H9 (cell line): ENCODE measurements around the gene KRTAP1-4. TPM values are rescaled to one million over a fixed set of nuclear protein-coding genes. Genes with fewer than 3 reads are reported as not detected.

Source experiments
- DNase-seq: peaks from one replicate; pipeline ENCODE4 v3.0.0-alpha.2; 2017
- H2AFZ ChIP-seq: one replicate; pipeline ENCODE4 v1.6.1; 2013; ENCODE audit warnings: mild to moderate bottlenecking, low read length, control low read depth, moderate library complexity
- H2AK5ac ChIP-seq: 2 replicates; pipeline ENCODE4 v1.6.1; 2013; ENCODE audit warnings: low read length, control low read depth, mixed read lengths; ENCODE audit not compliant: insufficient read length
- H2BK120ac ChIP-seq: one replicate; pipeline ENCODE4 v1.6.1; 2013; ENCODE audit warnings: low read depth, mild to moderate bottlenecking, low read length, control low read depth, inconsistent platforms; ENCODE audit not compliant: poor library complexity, severe bottlenecking
- H2BK12ac ChIP-seq: 2 replicates; pipeline ENCODE4 v1.6.1; 2013; ENCODE audit warnings: low read length, control low read depth, mixed read lengths, low read depth; ENCODE audit not compliant: insufficient read length
- H2BK15ac ChIP-seq: 2 replicates; pipeline ENCODE4 v1.6.1; 2013; ENCODE audit warnings: low read depth, low read length, control low read depth
- H2BK20ac ChIP-seq: one replicate; pipeline ENCODE4 v1.6.1; 2013; ENCODE audit warnings: low read depth, mild to moderate bottlenecking, low read length, control low read depth, inconsistent platforms; ENCODE audit not compliant: poor library complexity, severe bottlenecking
- H2BK5ac ChIP-seq: 2 replicates; pipeline ENCODE4 v1.6.1; 2013; ENCODE audit warnings: low read length, control low read depth, mixed read lengths; ENCODE audit not compliant: insufficient read length
- H3K14ac ChIP-seq: 2 replicates; pipeline ENCODE4 v1.6.1; 2013; ENCODE audit warnings: low read length, control low read depth; ENCODE audit not compliant: insufficient read depth
- H3K18ac ChIP-seq: 2 replicates; pipeline ENCODE4 v1.6.1; 2013; ENCODE audit warnings: low read depth, mild to moderate bottlenecking, mixed read lengths, low read length, control low read depth; ENCODE audit not compliant: insufficient read length
- H3K23ac ChIP-seq: 2 replicates; pipeline ENCODE4 v1.6.1; 2013; ENCODE audit warnings: low read length, control low read depth, mixed read lengths, low read depth; ENCODE audit not compliant: insufficient read length
- H3K23me2 ChIP-seq: 2 replicates; pipeline ENCODE4 v1.6.1; 2013; ENCODE audit warnings: low read depth, mild to moderate bottlenecking, mixed read lengths, low read length, control low read depth; ENCODE audit not compliant: insufficient read length, poor library complexity, severe bottlenecking
- H3K27ac ChIP-seq: 2 replicates; pipeline ENCODE4 v1.5.1; 2013; ENCODE audit warnings: low read length, control low read depth, mixed read lengths, low read depth; ENCODE audit not compliant: insufficient read length
- H3K27me3 ChIP-seq: 2 replicates; pipeline ENCODE4 v1.6.1; 2013; ENCODE audit warnings: low read length, control low read depth, inconsistent platforms; ENCODE audit not compliant: insufficient read depth
- H3K4ac ChIP-seq: 2 replicates; pipeline ENCODE4 v1.6.1; 2013; ENCODE audit warnings: low read depth, mild to moderate bottlenecking, control low read depth, inconsistent platforms, low read length, moderate library complexity
- H3K4me1 ChIP-seq: 2 replicates; pipeline ENCODE4 v1.6.1; 2013; ENCODE audit warnings: low read length, control low read depth, inconsistent platforms; ENCODE audit not compliant: insufficient read depth
- H3K4me2 ChIP-seq: 2 replicates; pipeline ENCODE4 v1.6.1; 2013; ENCODE audit warnings: low read length, control low read depth, mixed read lengths; ENCODE audit not compliant: insufficient read length, insufficient read depth
- H3K56ac ChIP-seq: 2 replicates; pipeline ENCODE4 v1.6.1; 2013; ENCODE audit warnings: low read depth, mild to moderate bottlenecking, mixed read lengths, low read length, control low read depth; ENCODE audit not compliant: insufficient read length
- H3K79me1 ChIP-seq: 2 replicates; pipeline ENCODE4 v1.6.1; 2013; ENCODE audit warnings: low read depth, mild to moderate bottlenecking, moderate library complexity, low read length, control low read depth, inconsistent platforms; ENCODE audit not compliant: insufficient read depth, poor library complexity, severe bottlenecking
- H3K79me2 ChIP-seq: 2 replicates; pipeline ENCODE4 v1.6.1; 2013; ENCODE audit warnings: low read length, control low read depth, inconsistent platforms; ENCODE audit not compliant: insufficient read depth
- H3K9ac ChIP-seq: 2 replicates; pipeline ENCODE4 v1.6.1; 2013; ENCODE audit warnings: low read length, control low read depth, mixed read lengths; ENCODE audit not compliant: insufficient read length; ENCODE audit errors: extremely low read depth
- H3K9me3 ChIP-seq: one replicate; pipeline ENCODE4 v1.6.1; 2013; ENCODE audit warnings: low read depth, low read length, inconsistent platforms; ENCODE audit not compliant: control insufficient read depth
- H3T11ph ChIP-seq: one replicate; pipeline ENCODE4 v1.6.1; 2013; ENCODE audit warnings: mild to moderate bottlenecking, low read length, control low read depth, inconsistent platforms
- H4K20me1 ChIP-seq: one replicate; pipeline ENCODE4 v1.6.1; 2013; ENCODE audit not compliant: control insufficient read depth, insufficient read length, insufficient read depth
- H4K5ac ChIP-seq: 2 replicates; pipeline ENCODE4 v1.6.1; 2013; ENCODE audit warnings: low read depth, mild to moderate bottlenecking, mixed read lengths, low read length, control low read depth; ENCODE audit not compliant: insufficient read length
- H4K8ac ChIP-seq: replicated peaks from 2 replicates; pipeline ENCODE4 v1.6.1; 2013; ENCODE audit warnings: low read length, control low read depth, mixed read lengths, low read depth; ENCODE audit not compliant: insufficient read length
- H4K91ac ChIP-seq: 2 replicates; pipeline ENCODE4 v1.6.1; 2013; ENCODE audit warnings: low read depth, mild to moderate bottlenecking, moderate library complexity, mixed read lengths, low read length, control low read depth; ENCODE audit not compliant: insufficient read length
- H3K27ac Mint-ChIP-seq, 3 experiments: 2 replicates in 2 of 3; 3 replicates in 1 of 3; pipeline ENCODE4 v1.8.0; 2020 to 2021; ENCODE audit warnings: mixed read lengths in 3 of 3, mild to moderate bottlenecking in 1 of 3, moderate library complexity in 1 of 3
- H3K27me3 Mint-ChIP-seq: 2 replicates; pipeline ENCODE4 v1.8.0; 2021; ENCODE audit warnings: low read depth, mild to moderate bottlenecking, moderate library complexity, mixed read lengths
- H3K36me3 Mint-ChIP-seq, 3 experiments: 2 replicates in 2 of 3; 3 replicates in 1 of 3; pipeline ENCODE4 v1.8.0; 2020 to 2021; ENCODE audit warnings: low read depth in 3 of 3, mixed read lengths in 3 of 3; ENCODE audit not compliant: insufficient read depth in 1 of 3
- H3K4me1 Mint-ChIP-seq, 2 experiments: 2 replicates each; pipeline ENCODE4 v1.8.0; 2020; ENCODE audit warnings: mixed read lengths in 2 of 2
- H3K4me3 Mint-ChIP-seq, 2 experiments: 2 replicates in 1 of 2; 3 replicates in 1 of 2; pipeline ENCODE4 v1.8.0; 2020 to 2021; ENCODE audit warnings: mild to moderate bottlenecking in 2 of 2, mixed read lengths in 2 of 2, moderate library complexity in 1 of 2
- H3K9me3 Mint-ChIP-seq, 2 experiments: 2 replicates in 1 of 2; 3 replicates in 1 of 2; pipeline ENCODE4 v1.8.0; 2020; ENCODE audit warnings: mild to moderate bottlenecking in 2 of 2, mixed read lengths in 2 of 2, moderate library complexity in 1 of 2
- total RNA-seq: library from RNA; stranded (reverse); gene quantifications from 2 replicates; pipeline ENCODE4 v1.2.1, GENCODE V29; 2021
- TF ChIP-seq, protein P1 (sequence below): fragments of 200-600 bp; sonication (generic); conservative IDR thresholded peaks from 3 replicates; pipeline ENCODE4 v1.8.0; 2021; ENCODE audit warnings: antibody characterized with exemption, mild to moderate bottlenecking

The KRTAP1-4 gene
- total RNA-seq, 1 experiment from 2014 or later = not detected

- Histone ChIP-seq H2AFZ (no peak overlapping the region), H3K56ac (no peak overlapping the region), H4K5ac (no peak overlapping the region), H3K27me3 (no peaks in the 10 kb centered on the region), H4K91ac (no peak overlapping the region), H3K9me3 (no peaks in the 10 kb centered on the region), H3T11ph (no peak overlapping the region), H3K4me1 (no peaks in the 10 kb centered on the region), H3K23me2 (no peaks in the 10 kb centered on the region), H4K8ac (no peak overlapping the region), H3K4ac (no peak overlapping the region), H2BK5ac (no peak overlapping the region), H3K18ac (no peak overlapping the region), H3K23ac (no peak overlapping the region), H2AK5ac (no peak overlapping the region), H4K20me1 (no peaks in the 10 kb centered on the region), H3K27ac (no peak overlapping the region), H3K79me1 (no peaks in the 10 kb centered on the region), H2BK120ac (no peak overlapping the region), H3K9ac (no peak overlapping the region), H3K14ac (no peak overlapping the region), H3K79me2 (no peaks in the 10 kb centered on the region), H3K4me2 (no peak overlapping the region), H2BK12ac (no peak overlapping the region), H2BK20ac (no peak overlapping the region), H2BK15ac (no peak overlapping the region)
- H3K27me3 Mint-ChIP-seq = no peaks in the 10 kb centered on the region; the same call in none of the 2 replicates
- no peak overlapping the region for H3K4me3 Mint-ChIP-seq
- H3K36me3 Mint-ChIP-seq = no peaks in the 10 kb centered on the region
- no peaks in the 10 kb centered on the region for H3K4me1 Mint-ChIP-seq
- no peak overlapping the region for H3K27ac Mint-ChIP-seq
- H3K9me3 Mint-ChIP-seq = no peaks in the 10 kb centered on the region; a peak in 1 of 5 replicates
- TF ChIP-seq, protein P1, sequence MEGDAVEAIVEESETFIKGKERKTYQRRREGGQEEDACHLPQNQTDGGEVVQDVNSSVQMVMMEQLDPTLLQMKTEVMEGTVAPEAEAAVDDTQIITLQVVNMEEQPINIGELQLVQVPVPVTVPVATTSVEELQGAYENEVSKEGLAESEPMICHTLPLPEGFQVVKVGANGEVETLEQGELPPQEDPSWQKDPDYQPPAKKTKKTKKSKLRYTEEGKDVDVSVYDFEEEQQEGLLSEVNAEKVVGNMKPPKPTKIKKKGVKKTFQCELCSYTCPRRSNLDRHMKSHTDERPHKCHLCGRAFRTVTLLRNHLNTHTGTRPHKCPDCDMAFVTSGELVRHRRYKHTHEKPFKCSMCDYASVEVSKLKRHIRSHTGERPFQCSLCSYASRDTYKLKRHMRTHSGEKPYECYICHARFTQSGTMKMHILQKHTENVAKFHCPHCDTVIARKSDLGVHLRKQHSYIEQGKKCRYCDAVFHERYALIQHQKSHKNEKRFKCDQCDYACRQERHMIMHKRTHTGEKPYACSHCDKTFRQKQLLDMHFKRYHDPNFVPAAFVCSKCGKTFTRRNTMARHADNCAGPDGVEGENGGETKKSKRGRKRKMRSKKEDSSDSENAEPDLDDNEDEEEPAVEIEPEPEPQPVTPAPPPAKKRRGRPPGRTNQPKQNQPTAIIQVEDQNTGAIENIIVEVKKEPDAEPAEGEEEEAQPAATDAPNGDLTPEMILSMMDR = no peak
- DNase-seq = no peak
Observed at GRCh38 chr17:41076788-41077187, 46.8 kb upstream of the KRTAP1-4 start.
